Liver (tissue), 3 donors: ENCODE data around the gene ANOS1.

ENCODE experiments used
- EGR1 ChIP-seq, 2 donors: IDR thresholded peaks; 2 replicates each; pipeline ENCODE4 v1.6.1; 2016 to 2018; ENCODE audit warnings: antibody characterized with exemption in 2 of 2, low read depth in 2 of 2
- JUND ChIP-seq, 2 donors: IDR thresholded peaks; 2 replicates each; pipeline ENCODE4 v1.6.1; 2016; ENCODE audit warnings: antibody characterized with exemption in 2 of 2
- MAX ChIP-seq: IDR thresholded peaks from 2 replicates; pipeline ENCODE4 v1.6.1; 2016; ENCODE audit warnings: antibody characterized with exemption
- RXRA ChIP-seq, 2 donors: IDR thresholded peaks; 2 replicates each; pipeline ENCODE4 v1.6.1; 2017 to 2018; ENCODE audit warnings: antibody characterized with exemption in 2 of 2, mild to moderate bottlenecking in 1 of 2
- SP1 ChIP-seq: IDR thresholded peaks from 2 replicates; pipeline ENCODE4 v1.6.1; 2018; ENCODE audit warnings: antibody characterized with exemption, mild to moderate bottlenecking
- TAF1 ChIP-seq: conservative IDR thresholded peaks from 2 replicates; pipeline ENCODE4 v1.6.1; 2016; ENCODE audit warnings: antibody characterized with exemption, mild to moderate bottlenecking
- TF ChIP-seq, protein P1 (sequence below): fragments of 150-350 bp; IDR thresholded peaks from 2 replicates; pipeline ENCODE4 v1.5.1; 2017; ENCODE audit warnings: improper control_type of control experiment, low read depth, low read length; ENCODE audit not compliant: missing input control
- TF ChIP-seq, protein P2 (sequence below): IDR thresholded peaks from 2 replicates; pipeline ENCODE4 v1.6.1; 2016; ENCODE audit warnings: antibody characterized with exemption
- TF ChIP-seq, protein P3 (sequence below): IDR thresholded peaks from 2 replicates; pipeline ENCODE4 v1.6.1; 2016; ENCODE audit warnings: antibody characterized with exemption, mild to moderate bottlenecking
- donor health status: healthy.
- donor health status: healthy.

DNA sequence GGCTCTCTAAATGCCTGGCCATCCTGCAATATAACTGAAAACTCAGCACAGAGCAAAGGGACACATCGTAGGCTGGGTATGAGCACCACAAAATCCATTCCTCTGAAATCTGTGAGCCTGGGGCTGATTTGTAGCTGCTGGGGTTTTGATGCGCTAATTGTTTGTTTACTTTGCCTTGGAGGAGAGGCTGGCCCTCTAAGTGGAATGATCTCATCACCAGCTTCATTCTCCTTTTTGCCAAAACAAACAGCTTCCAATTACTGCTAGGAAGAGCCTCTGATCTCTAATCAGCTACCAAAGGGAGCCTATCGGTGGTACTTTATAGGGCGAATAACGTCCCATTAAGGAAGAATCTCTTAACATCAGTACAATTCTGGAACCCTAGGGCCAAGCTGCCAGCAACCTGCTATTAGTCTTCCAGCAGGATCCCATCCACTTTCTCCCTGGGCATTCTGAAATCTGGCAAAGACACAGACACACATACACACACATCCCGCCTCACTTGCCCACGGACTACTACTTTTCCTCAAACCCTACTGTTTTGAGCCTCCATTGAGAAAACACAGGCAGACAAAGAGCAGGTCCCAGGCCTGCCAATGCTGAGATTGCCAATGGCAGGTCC lies 5.8 kb downstream of the ANOS1 start:
- TF ChIP-seq MAX: no peak
- TF ChIP-seq, protein P1, sequence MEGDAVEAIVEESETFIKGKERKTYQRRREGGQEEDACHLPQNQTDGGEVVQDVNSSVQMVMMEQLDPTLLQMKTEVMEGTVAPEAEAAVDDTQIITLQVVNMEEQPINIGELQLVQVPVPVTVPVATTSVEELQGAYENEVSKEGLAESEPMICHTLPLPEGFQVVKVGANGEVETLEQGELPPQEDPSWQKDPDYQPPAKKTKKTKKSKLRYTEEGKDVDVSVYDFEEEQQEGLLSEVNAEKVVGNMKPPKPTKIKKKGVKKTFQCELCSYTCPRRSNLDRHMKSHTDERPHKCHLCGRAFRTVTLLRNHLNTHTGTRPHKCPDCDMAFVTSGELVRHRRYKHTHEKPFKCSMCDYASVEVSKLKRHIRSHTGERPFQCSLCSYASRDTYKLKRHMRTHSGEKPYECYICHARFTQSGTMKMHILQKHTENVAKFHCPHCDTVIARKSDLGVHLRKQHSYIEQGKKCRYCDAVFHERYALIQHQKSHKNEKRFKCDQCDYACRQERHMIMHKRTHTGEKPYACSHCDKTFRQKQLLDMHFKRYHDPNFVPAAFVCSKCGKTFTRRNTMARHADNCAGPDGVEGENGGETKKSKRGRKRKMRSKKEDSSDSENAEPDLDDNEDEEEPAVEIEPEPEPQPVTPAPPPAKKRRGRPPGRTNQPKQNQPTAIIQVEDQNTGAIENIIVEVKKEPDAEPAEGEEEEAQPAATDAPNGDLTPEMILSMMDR: no peak
- TF ChIP-seq, protein P2, sequence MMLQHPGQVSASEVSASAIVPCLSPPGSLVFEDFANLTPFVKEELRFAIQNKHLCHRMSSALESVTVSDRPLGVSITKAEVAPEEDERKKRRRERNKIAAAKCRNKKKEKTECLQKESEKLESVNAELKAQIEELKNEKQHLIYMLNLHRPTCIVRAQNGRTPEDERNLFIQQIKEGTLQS: no peak
- no peak for TF ChIP-seq EGR1 (IDR thresholded peaks at IDR 0.05; ENCODE audit: low read depth in 2 of 2)
- TF ChIP-seq, protein P3, sequence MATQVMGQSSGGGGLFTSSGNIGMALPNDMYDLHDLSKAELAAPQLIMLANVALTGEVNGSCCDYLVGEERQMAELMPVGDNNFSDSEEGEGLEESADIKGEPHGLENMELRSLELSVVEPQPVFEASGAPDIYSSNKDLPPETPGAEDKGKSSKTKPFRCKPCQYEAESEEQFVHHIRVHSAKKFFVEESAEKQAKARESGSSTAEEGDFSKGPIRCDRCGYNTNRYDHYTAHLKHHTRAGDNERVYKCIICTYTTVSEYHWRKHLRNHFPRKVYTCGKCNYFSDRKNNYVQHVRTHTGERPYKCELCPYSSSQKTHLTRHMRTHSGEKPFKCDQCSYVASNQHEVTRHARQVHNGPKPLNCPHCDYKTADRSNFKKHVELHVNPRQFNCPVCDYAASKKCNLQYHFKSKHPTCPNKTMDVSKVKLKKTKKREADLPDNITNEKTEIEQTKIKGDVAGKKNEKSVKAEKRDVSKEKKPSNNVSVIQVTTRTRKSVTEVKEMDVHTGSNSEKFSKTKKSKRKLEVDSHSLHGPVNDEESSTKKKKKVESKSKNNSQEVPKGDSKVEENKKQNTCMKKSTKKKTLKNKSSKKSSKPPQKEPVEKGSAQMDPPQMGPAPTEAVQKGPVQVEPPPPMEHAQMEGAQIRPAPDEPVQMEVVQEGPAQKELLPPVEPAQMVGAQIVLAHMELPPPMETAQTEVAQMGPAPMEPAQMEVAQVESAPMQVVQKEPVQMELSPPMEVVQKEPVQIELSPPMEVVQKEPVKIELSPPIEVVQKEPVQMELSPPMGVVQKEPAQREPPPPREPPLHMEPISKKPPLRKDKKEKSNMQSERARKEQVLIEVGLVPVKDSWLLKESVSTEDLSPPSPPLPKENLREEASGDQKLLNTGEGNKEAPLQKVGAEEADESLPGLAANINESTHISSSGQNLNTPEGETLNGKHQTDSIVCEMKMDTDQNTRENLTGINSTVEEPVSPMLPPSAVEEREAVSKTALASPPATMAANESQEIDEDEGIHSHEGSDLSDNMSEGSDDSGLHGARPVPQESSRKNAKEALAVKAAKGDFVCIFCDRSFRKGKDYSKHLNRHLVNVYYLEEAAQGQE: no peak
- no peak for TF ChIP-seq TAF1
- no peak for TF ChIP-seq JUND (IDR thresholded peaks at IDR 0.05)
- no peak for TF ChIP-seq SP1
- TF ChIP-seq RXRA (IDR thresholded peaks at IDR 0.05): no peak
